HG03457 (cell line): ENCODE data around the gene KAT8.
"Not testable (repeated sequence)": the region's sequence is repeated elsewhere in the genome, so short reads cannot be mapped to it uniquely, and the experiment has no call there.

ENCODE experiments used
- ATAC-seq: cut with Tn5 transposase; IDR thresholded peaks from one replicate; pipeline ENCODE4 v1.9.1; 2021; ENCODE audit warnings: moderate number of reproducible peaks; ENCODE audit not compliant: unreplicated experiment

The KAT8 gene

GRCh38 chr16:31083556-31083955 is 33.9 kb upstream of the KAT8 start:
- no peak for ATAC-seq

- ATAC-seq, result no peak
These were observed 33.5 kb upstream of the KAT8 start for GRCh38 chr16:31083981-31084380.

- ATAC-seq, result no peak
These were observed 32.7 kb upstream of the KAT8 start for GRCh38 chr16:31084584-31085302.

- ATAC-seq, result no peak
These were observed 32.1 kb upstream of the KAT8 start for GRCh38 chr16:31085411-31085810.

- ATAC-seq, result no peak
These were observed 31.4 kb upstream of the KAT8 start for GRCh38 chr16:31085873-31086628.

GRCh38 chr16:31086629-31086906 is 30.9 kb upstream of the KAT8 start:
- no peak for ATAC-seq

- ATAC-seq, result no peak
These were observed 30.0 kb upstream of the KAT8 start for GRCh38 chr16:31087481-31087880.

GRCh38 chr16:31087971-31088370 is 29.5 kb upstream of the KAT8 start:
- no peak for ATAC-seq

- no peak for ATAC-seq
These were observed 28.8 kb upstream of the KAT8 start, which contains the start of gene PRSS53 for GRCh38 chr16:31088459-31089183. Gene PRSS53 (minus strand): TSS chr16:31088943. CDS start chr16:31088809, 134 bp downstream.

GRCh38 chr16:31089199-31089598 is 28.3 kb upstream of the KAT8 start:
- ATAC-seq, result no peak

GRCh38 chr16:31090540-31090939 is 26.9 kb upstream of the KAT8 start:
- ATAC-seq, result no peak

GRCh38 chr16:31092330-31092729 is 25.1 kb upstream of the KAT8 start:
- ATAC-seq, result no peak

- ATAC-seq, result no peak
These were observed 24.2 kb upstream of the KAT8 start for GRCh38 chr16:31093132-31093703.

GRCh38 chr16:31094088-31094423 is 23.4 kb upstream of the KAT8 start:
- ATAC-seq, result no peak

- ATAC-seq, result peak; percentile 73
These were observed 22.9 kb upstream of the KAT8 start, which contains the start of gene VKORC1 for GRCh38 chr16:31094424-31095120. Gene VKORC1 (minus strand): TSS chr16:31094797. CDS start chr16:31094729, 68 bp downstream.

GRCh38 chr16:31099860-31100638 is 17.4 kb upstream of the KAT8 start:
- no peak for ATAC-seq

GRCh38 chr16:31100876-31101641 is 16.4 kb upstream of the KAT8 start:
- ATAC-seq, result not testable (repeated sequence)

- no peak for ATAC-seq
These were observed 11.7 kb upstream of the KAT8 start for GRCh38 chr16:31105677-31106213.
